Transverse colon (tissue), 4 donors: ENCODE data around the gene IFIH1. TPM values are rescaled to one million over a fixed set of nuclear protein-coding genes. Genes with fewer than 3 reads are reported as not detected.

Source experiments
- DNase-seq: peaks from one replicate; pipeline ENCODE4 v3.0.0-alpha.2; 2019
- H3K27ac ChIP-seq, 4 donors: fragments of 200-600 bp; sonication (generic); 2 replicates each; pipeline ENCODE4 v1.5.1; 2016 to 2018; ENCODE audit warnings: inconsistent platforms in 4 of 4
- H3K27me3 ChIP-seq: fragments of 200-600 bp; sonication (generic); 2 replicates; pipeline ENCODE4 v1.5.1; 2017; ENCODE audit warnings: inconsistent platforms
- H3K36me3 ChIP-seq, 4 donors: fragments of 200-600 bp; sonication (generic); 2 replicates each; pipeline ENCODE4 v1.5.1; 2017 to 2019; ENCODE audit warnings: inconsistent platforms in 4 of 4
- H3K4me1 ChIP-seq, 4 donors: fragments of 200-600 bp; sonication (generic); 2 replicates each; pipeline ENCODE4 v1.5.1; 2017 to 2020; ENCODE audit warnings: inconsistent platforms in 4 of 4
- H3K4me3 ChIP-seq, 4 donors: fragments of 200-600 bp; sonication (generic); 1 replicate in 1 of 4; 2 replicates in 3 of 4; pipeline versions ENCODE4 v1.5.1 to v1.6.1; 2017 to 2019; ENCODE audit warnings: inconsistent platforms in 4 of 4
- H3K9me3 ChIP-seq, 2 donors: fragments of 200-600 bp; sonication (generic); 2 replicates each; pipeline ENCODE4 v1.5.1; 2017 to 2019; ENCODE audit warnings: inconsistent platforms in 2 of 2
- CTCF ChIP-seq, 5 experiments: fragments of 200-600 bp in 3 of 5; fragments of 450-650 bp in 2 of 5; sonication (generic) in 3 of 5; IDR thresholded peaks; 1 replicate in 2 of 5; 2 replicates in 3 of 5; pipeline ENCODE4 v1.5.1; 2016 to 2017; ENCODE audit warnings: antibody characterized with exemption in 5 of 5, inconsistent platforms in 3 of 5, mild to moderate bottlenecking in 2 of 5, moderate library complexity in 1 of 5
- EP300 ChIP-seq: sonication (generic); formaldehyde crosslinking; IDR thresholded peaks from one replicate; pipeline ENCODE4 v1.6.1; 2017; ENCODE audit warnings: antibody characterized with exemption, low read depth
- POLR2A ChIP-seq: fragments of 450-650 bp; IDR thresholded peaks from one replicate; pipeline ENCODE4 v1.6.1; 2016; ENCODE audit warnings: antibody characterized with exemption, mild to moderate bottlenecking, moderate library complexity
- POLR2AphosphoS5 ChIP-seq, 3 donors: sonication (generic); formaldehyde crosslinking; IDR thresholded peaks; one replicate each; pipeline ENCODE4 v1.6.1; 2016; ENCODE audit warnings: antibody characterized with exemption in 3 of 3
- WGBS, 2 donors: methylation state at CpG; one replicate each; pipeline ENCODE4 v1.1.5; 2018; ENCODE audit warnings: low coverage in 1 of 2; 5-methylcytosine and 5-hydroxymethylcytosine counted together
- in situ Hi-C, 4 donors: fragments of 200-750 bp; cut with MboI; loops; one replicate each; pipeline versions ENCODE4 v1.15.0 to v1.15.1; 2017; ENCODE audit warnings: low sequenced_read_pairs in 3 of 4, low pct_ligation_motif_present in 1 of 4, low pct_unique_long_range_greater_than_20kb in 1 of 4
- intact Hi-C: fragments of 100-400 bp; cut with DNase I; formaldehyde crosslinking; loops from one replicate; pipeline ENCODE4 v1.15.1; 2023; ENCODE audit warnings: low total_unique reads
- total RNA-seq, 4 donors: library from RNA; depleted of rRNA; stranded (reverse); fragments of >200 nt; gene quantifications; one replicate each; pipeline ENCODE4 v1.1.0, GENCODE V29; 2016

The IFIH1 gene
- total RNA-seq, 4 donors from 2014 or later = 23.1 to 133 (median 29.5) TPM

GRCh38 chr2:162317861-162318327 is 590 bp downstream of the IFIH1 start:
- TF ChIP-seq CTCF (IDR thresholded peaks at IDR 0.05) = no peak
- TF ChIP-seq POLR2AphosphoS5 (IDR thresholded peaks at IDR 0.05) = no peak
- no peak for TF ChIP-seq POLR2A
- no peak for TF ChIP-seq EP300
- Histone ChIP-seq H3K27me3 (no peaks in the 10 kb centered on the region), H3K36me3 (no peaks in the 10 kb centered on the region), H3K27ac (peak overlapping the region; percentile 90 to 94 (median 93)), H3K4me3 (peak overlapping the region; percentile 29 to 97 (median 78)), H3K9me3 (no peaks in the 10 kb centered on the region), H3K4me1 (peaks cover 7 to 45% (median 27%) of the 10 kb centered on the region in 4 donors)
- 15% methylated on average over 15 of the region's 16 CpGs; no CpG with 5 or more reads in 1 of the 2 donors for WGBS, 2 donors
- intact Hi-C loops (no loop called here), in situ Hi-C loops (no loop called here)
- DNase-seq = peak; percentile 47

GRCh38 chr2:162317058-162317742 is 1.3 kb downstream of the IFIH1 start:
- no peak for DNase-seq
- Histone ChIP-seq H3K27ac (peak overlapping the region; percentile 90 to 94 (median 93)), H3K4me1 (peaks cover 7 to 47% (median 27%) of the 10 kb centered on the region in 4 donors), H3K27me3 (no peaks in the 10 kb centered on the region), H3K9me3 (no peaks in the 10 kb centered on the region), H3K4me3 (peak overlapping the region; percentile 29 to 97 (median 78)), H3K36me3 (no peaks in the 10 kb centered on the region)
- TF ChIP-seq CTCF (IDR thresholded peaks at IDR 0.05) (no peak), POLR2AphosphoS5 (IDR thresholded peaks at IDR 0.05) (no peak), EP300 (no peak)
- 33 to 46% methylated on average over 2 to 3 of the region's 3 CpGs for whole genome bisulfite sequencing, 2 donors
- intact Hi-C loops = no loop called here
- in situ Hi-C loops = no loop called here

- intact Hi-C loops (no loop called here), in situ Hi-C loops (no loop called here)
- no peak for TF ChIP-seq CTCF (IDR thresholded peaks at IDR 0.05)
- no peak for TF ChIP-seq POLR2AphosphoS5 (IDR thresholded peaks at IDR 0.05)
- no peak for TF ChIP-seq POLR2A
- no peak for TF ChIP-seq EP300
- peaks cover 7 to 47% (median 27%) of the 10 kb centered on the region in 4 donors for H3K4me1 ChIP-seq
- 79% methylated on average over 2 of the region's 2 CpGs for WGBS, 2 donors
- H3K27me3 ChIP-seq = no peaks in the 10 kb centered on the region
- no peaks in the 10 kb centered on the region for H3K36me3 ChIP-seq
- peak overlapping the region in 1 of 4 donors; percentile 68 for H3K4me3 ChIP-seq
- no peaks in the 10 kb centered on the region for H3K9me3 ChIP-seq
- no peak overlapping the region for H3K27ac ChIP-seq
- DNase-seq = no peak
Observed at GRCh38 chr2:162316590-162316989, 1.9 kb downstream of the IFIH1 start.

- Histone ChIP-seq H3K9me3 (no peaks in the 10 kb centered on the region), H3K27ac (no peak overlapping the region), H3K4me3 (no peak overlapping the region), H3K27me3 (no peaks in the 10 kb centered on the region), H3K36me3 (no peaks in the 10 kb centered on the region), H3K4me1 (peaks cover 6 to 47% (median 27%) of the 10 kb centered on the region in 4 donors)
- intact Hi-C loops (no loop called here), in situ Hi-C loops (no loop called here)
- DNase-seq = no peak
- TF ChIP-seq EP300 = no peak
- no peak for TF ChIP-seq CTCF (IDR thresholded peaks at IDR 0.05)
- no peak for TF ChIP-seq POLR2AphosphoS5 (IDR thresholded peaks at IDR 0.05)
- WGBS, 2 donors = 85 to 95% methylated on average over 4 of the region's 4 CpGs
Observed at GRCh38 chr2:162315938-162316337, 2.5 kb downstream of the IFIH1 start.
